ENCODE measurements around the gene LGI1.

LGI1 gene

DNA sequence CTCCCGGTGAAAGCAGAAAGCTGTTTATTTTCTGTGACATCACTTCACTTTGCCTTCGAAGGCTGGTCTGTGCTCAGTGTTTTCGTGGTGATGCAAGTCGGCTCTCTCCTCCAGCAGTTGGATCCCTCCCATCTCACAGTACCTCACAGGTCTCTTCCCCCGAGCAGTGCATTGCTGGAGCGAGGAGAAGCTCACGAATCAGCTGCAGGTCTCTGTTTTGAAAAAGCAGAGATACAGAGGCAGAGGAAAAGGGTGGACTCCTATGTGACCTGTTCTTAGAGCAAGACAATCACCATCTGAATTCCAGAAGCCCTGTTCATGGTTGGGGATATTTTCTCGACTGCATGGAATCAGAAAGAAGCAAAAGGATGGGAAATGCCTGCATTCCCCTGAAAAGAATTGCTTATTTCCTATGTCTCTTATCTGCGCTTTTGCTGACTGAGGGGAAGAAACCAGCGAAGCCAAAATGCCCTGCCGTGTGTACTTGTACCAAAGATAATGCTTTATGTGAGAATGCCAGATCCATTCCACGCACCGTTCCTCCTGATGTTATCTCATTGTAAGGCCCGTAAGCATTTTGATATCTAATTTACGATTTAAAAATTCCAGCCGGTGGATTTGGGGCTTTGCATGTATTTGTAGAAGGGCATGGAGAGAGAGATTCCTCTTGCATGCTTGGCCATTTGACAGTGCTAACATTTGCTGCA lies at the start of gene LGI1:
Gene LGI1 (plus strand): TSS at position 136 of the 707 bp plus-strand sequence. CDS start 209 bp downstream, at position 345.
- DNase-seq (ENCODE audit: low read depth in 2 of 2) = no peak

DNA sequence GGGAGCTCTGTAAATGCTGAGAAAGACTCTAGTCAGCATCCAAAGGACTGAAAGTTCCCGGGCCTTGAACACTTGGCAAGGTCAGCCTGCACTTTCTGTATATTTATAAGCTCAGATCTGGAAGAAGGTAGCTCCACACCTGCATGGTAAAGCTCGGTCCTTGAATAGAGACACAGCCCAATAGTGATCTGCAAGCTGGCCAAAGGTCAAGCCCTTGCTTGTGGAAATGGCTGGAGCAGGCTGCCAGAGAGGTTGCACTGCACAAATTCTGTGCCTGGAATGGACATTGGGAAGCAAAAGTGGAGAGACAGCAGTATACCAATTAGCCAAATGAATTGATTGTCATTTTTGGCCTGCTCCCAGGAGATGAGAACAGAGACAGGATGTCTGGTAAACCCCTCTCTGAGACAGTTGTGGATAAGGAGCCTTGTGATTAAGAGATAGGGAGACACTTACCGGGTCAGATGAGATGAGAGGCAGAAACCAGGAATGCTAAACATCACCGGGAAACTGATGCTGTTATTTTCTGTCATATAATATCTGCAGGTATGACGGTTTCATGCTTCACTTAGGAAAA lies 47.3 kb upstream of the LGI1 start:
- DNase-seq (ENCODE audit: low read depth in 2 of 2) = no peak

- no peak for DNase-seq (ENCODE audit: low read depth in 2 of 2)
Measured at GRCh38 chr10:93711891-93712290, 45.8 kb upstream of the LGI1 start.

DNA sequence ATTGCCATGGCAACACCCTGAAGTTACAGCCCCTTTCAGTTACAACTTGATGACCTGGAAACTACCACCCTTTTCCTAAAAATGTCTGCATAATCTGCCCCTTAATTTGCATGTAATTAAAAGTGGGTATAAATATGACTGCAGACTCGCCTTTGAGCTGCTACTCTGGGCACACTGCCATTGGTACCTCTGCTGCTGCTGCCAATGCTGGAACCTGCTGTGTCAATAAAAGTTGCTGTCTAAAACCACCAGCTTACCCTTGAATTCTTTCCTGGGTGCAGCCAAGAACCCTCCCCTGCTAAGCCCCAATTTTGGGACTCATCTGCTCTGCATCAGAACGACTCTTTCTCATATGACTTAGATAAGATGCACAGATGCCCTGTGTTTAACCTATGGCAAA lies 45.1 kb upstream of the LGI1 start:
- no peak for DNase-seq (ENCODE audit: low read depth in 2 of 2)

DNA sequence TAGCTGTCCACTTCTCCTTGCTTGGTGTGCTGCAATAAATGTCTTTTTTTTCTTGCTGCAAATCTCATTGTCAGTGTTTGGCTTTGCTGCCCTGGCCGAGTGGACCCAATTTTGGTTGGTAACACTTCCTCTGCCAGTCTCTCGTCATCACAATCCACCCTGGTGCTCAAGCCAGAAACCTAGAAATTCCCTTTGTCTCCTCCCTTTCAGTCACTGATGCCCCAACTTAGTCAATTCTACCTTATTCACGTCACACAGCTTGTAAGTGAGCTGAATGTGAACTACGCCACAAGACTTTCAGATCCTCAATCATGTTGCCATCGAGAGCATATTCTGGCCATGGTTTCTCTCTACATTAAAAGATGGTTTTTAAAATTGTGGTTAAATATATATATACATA lies 42.4 kb upstream of the LGI1 start:
- DNase-seq (ENCODE audit: low read depth in 2 of 2) = no peak

- no peak for DNase-seq (ENCODE audit: low read depth in 2 of 2)
Measured at GRCh38 chr10:93716766-93717165, 41.0 kb upstream of the LGI1 start.

DNA sequence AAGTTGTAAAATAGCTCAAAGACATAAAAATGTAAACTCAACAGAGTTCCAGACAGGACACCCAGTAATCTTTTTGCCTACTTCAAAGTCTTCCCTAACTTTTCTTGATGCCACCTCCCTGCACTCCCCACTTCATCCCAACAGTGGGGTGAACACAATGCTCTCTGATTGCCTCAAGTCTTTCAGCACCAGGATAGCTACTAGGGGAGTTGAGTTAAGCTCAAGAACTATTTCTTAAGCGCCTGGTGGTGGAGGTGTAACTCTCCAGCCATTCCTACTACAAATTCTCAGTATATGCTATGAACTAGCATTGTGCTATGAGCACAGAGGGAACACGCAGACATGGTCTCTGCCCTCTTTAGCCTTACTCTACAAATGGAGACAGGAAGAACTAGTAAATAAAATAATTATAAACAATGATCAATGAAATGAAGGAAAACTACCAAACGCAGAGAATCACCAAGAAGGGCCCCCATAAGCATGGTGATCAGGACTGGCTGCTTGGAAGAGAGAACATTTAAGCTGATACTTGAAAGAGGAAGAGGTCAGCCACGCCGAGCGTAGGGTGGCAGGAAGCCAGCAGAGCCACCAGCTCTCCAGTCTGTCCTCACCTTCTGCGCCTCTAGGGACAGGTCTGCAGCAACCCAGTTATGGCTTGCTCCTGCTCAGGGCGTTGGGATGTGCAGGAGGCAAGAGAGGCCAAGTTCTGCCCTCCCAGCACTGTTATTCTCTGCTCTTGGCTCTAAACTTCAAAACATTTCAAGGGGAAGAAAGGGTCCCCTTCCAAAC lies 38.6 kb upstream of the LGI1 start:
- no peak for DNase-seq (ENCODE audit: low read depth in 2 of 2)

- no peak for DNase-seq (ENCODE audit: low read depth in 2 of 2)
Measured at GRCh38 chr10:93719901-93720300, 37.8 kb upstream of the LGI1 start.

DNA sequence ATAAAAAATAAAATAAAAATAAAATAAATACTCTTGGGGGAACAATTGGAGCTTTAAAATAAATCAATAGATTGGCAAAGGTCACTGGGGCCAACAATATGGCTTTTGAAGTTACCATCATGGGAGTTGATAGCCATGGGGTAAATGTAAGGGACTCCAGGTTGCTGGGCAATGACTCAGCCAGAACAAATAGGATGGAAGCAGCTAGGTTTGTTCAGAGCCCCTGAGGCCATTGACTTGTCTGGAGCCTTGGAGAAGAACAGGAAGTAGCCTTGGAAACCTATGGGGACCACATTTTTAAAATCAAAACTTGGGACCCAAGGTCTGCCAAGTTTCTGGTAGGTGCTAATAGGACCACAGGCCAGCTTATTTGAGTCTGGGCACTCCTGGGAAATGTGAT lies 35.2 kb upstream of the LGI1 start:
- no peak for DNase-seq (ENCODE audit: low read depth in 2 of 2)

DNA sequence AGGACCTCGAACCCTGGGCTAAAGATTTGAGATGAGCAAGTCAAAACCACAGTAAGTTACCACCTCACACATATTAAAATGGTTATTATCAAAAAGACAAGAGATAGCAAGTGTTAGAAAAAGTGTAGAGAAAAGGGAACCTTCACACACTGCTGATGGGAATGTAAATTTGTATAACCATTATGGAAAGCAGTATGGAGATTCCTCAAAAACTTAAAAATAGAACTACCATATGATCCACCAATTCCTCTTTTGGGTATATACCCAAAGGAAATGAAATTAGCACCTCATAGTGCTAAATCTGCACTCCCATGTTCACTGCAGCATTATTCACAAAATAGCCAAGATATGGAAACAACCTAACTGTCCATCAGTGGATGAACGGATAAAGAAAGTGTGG lies 34.6 kb upstream of the LGI1 start:
- DNase-seq (ENCODE audit: low read depth in 2 of 2) = no peak

DNA sequence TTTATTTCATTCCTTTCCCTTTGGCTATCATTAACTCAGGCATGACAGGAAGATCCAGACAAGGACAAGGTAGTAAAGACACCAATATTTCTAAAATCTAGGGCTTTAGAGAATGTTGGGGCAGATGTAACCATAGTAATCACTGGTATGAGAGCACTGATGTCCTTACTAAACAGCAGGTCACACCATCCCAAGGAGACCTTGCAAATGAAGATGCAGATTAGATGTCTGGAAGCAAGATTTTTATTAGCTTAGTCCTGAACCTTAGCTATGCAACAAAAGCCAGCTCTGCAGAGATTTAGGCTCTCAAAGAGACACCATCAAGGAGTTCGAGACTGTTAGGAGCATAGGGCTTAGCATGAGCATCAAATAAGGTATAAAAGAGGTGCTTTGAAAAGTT lies 31.7 kb upstream of the LGI1 start:
- no peak for DNase-seq (ENCODE audit: low read depth in 2 of 2)

DNA sequence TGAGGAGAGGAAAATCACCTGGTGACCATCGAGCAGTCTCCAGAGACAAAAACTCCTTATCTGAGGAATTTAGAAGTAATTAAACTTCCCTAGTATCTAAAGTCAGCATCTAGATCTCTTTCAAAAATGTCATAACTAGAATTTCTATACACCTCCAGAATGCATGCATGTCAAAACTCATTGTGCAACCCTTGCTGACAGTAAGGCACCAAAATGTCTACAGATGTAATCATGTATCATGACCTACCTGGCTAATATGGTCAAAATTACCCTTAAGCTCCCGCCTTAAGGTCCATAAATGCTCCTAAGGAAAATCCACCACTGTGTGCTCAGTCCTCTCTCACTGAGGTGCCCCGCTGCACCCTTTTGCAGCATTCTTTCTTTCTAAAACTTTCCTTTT lies 16.4 kb upstream of the LGI1 start:
- no peak for DNase-seq (ENCODE audit: low read depth in 2 of 2)

- no peak for DNase-seq (ENCODE audit: low read depth in 2 of 2)
Measured at GRCh38 chr10:93742633-93743349, 14.9 kb upstream of the LGI1 start.

GRCh38 chr10:93745408-93746065 lies 12.2 kb upstream of the LGI1 start:
- DNase-seq (ENCODE audit: low read depth in 2 of 2) = no peak

- DNase-seq (ENCODE audit: low read depth in 2 of 2) = no peak
Measured at GRCh38 chr10:93746844-93747284, 10.9 kb upstream of the LGI1 start.

DNA sequence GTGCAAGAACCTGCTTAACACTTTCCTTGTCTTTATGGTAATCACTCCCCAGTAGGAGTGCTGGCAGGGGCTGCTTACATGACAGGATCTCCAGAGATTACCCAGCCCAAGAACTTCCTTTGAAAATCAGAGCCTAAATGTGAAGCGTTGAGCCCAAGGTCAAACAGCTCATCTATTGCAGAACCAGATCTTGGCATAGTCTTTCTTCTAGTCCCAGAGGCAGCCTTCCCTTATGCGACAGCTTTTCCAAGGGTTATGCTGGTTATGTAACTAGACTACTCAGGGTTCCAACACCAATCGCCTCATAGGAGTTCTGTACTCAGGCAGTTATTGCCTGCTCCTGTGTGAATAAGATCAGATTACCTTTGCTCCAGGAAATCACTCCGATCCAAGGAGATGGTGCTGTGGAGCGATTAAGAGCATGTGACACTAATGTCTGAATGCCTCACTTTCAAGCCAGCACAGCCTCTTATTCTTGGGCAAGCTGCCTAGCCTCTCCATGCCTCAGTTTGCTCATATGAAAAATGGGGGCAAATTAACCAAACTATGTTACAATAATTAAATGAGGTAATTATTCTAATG lies 8.4 kb upstream of the LGI1 start:
- DNase-seq (ENCODE audit: low read depth in 2 of 2) = no peak

GRCh38 chr10:93751124-93751523 lies 6.6 kb upstream of the LGI1 start:
- DNase-seq (ENCODE audit: low read depth in 2 of 2) = no peak

DNA sequence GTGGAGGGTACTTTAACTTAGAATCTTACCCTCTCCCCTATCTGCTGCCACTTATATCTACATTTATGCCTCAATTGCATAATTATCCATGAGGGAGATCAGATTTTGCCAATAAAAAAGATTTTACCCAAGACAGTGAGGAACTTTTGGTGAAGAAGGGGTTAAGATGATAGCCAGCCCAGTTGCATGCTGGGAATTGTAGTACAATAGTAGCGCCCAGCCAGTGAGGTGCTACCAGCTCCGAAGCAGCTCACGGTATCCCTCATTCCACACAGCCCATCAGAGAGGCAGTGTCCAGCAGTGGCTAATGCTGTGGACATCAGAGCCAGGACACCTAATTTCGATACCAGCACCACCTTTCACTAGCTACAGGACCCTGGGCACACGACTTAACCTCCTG lies 5.9 kb upstream of the LGI1 start:
- no peak for DNase-seq (ENCODE audit: low read depth in 2 of 2)

DNA sequence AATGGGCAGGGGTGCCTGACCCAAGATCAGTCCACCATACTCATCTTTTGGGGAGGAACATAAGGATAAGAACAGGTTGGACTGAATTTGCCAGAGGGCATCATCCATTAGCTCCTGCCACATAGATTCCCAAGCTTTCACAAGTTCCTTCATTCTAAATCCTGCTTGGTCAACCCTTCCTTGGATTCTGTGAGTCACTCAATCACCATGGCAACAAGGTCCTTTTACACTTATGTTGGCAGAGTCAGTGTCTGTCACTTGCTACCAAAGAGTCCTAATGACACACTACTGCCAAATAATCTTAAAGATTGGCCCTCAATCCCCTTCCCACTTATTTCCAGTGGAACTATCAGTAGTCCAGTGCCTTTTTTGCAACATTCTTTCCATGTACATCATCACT lies 5.0 kb upstream of the LGI1 start:
- no peak for DNase-seq (ENCODE audit: low read depth in 2 of 2)

- DNase-seq (ENCODE audit: low read depth in 2 of 2) = no peak
Measured at GRCh38 chr10:93753621-93754250, 4.0 kb upstream of the LGI1 start.

- no peak for DNase-seq (ENCODE audit: low read depth in 2 of 2)
Measured at GRCh38 chr10:93754761-93755160, 3.0 kb upstream of the LGI1 start.
